Prostate gland (tissue), 2 donors: ENCODE results near the gene YEATS2. TPM values are rescaled to one million over a fixed set of nuclear protein-coding genes. Genes with fewer than 3 reads are reported as not detected.

Experiments
- DNase-seq: peaks from one replicate; pipeline ENCODE4 v3.0.0-alpha.2; 2019; ENCODE audit warnings: low spot score
- H3K27ac ChIP-seq, 2 donors: fragments of 200-600 bp; sonication (generic); 2 replicates each; pipeline ENCODE4 v1.5.1; 2017 to 2019
- H3K27me3 ChIP-seq: fragments of 200-600 bp; sonication (generic); replicated peaks from 2 replicates; pipeline ENCODE4 v1.5.1; 2019; ENCODE audit not compliant: insufficient read depth
- H3K36me3 ChIP-seq, 2 donors: fragments of 200-600 bp; sonication (generic); 1 replicate in 1 of 2; 2 replicates in 1 of 2; pipeline versions ENCODE4 v1.5.1 to v1.8.1; 2017 to 2019
- H3K4me1 ChIP-seq: fragments of 200-600 bp; sonication (generic); replicated peaks from 2 replicates; pipeline ENCODE4 v1.5.1; 2019
- H3K4me3 ChIP-seq, 2 donors: fragments of 200-600 bp; sonication (generic); 2 replicates each; pipeline ENCODE4 v1.5.1; 2017 to 2019
- H3K9me3 ChIP-seq: fragments of 200-600 bp; sonication (generic); 2 replicates; pipeline ENCODE4 v1.5.1; 2017
- CTCF ChIP-seq, 4 experiments: fragments of 200-600 bp in 2 of 4; fragments of 450-650 bp in 2 of 4; sonication (generic) in 2 of 4; IDR thresholded peaks; 1 replicate in 3 of 4; 2 replicates in 1 of 4; pipeline ENCODE4 v1.5.1; 2016 to 2019; ENCODE audit warnings: antibody characterized with exemption in 4 of 4, mild to moderate bottlenecking in 2 of 4, moderate library complexity in 2 of 4
- POLR2A ChIP-seq: fragments of 450-650 bp; IDR thresholded peaks from one replicate; pipeline ENCODE4 v1.6.1; 2016; ENCODE audit warnings: antibody characterized with exemption, mild to moderate bottlenecking
- POLR2AphosphoS5 ChIP-seq: sonication (generic); formaldehyde crosslinking; IDR thresholded peaks from one replicate; pipeline ENCODE4 v1.6.1; 2017; ENCODE audit warnings: antibody characterized with exemption
- WGBS: methylation state at CpG from one replicate; pipeline ENCODE4 v1.1.5; 2018; 5-methylcytosine and 5-hydroxymethylcytosine counted together
- intact Hi-C: fragments of 100-400 bp; cut with DNase I; formaldehyde crosslinking; loops from one replicate; pipeline ENCODE4 v1.14.2; 2022
- total RNA-seq, 2 donors: library from RNA; depleted of rRNA; stranded (reverse); fragments of >200 nt; gene quantifications; one replicate each; pipeline ENCODE4 v1.1.0, GENCODE V29; 2016

The YEATS2 gene
- total RNA-seq, 2 donors from 2014 or later = 24.1 to 24.8 TPM

GRCh38 chr3:183826448-183827250 lies 129.1 kb downstream of the YEATS2 start:
- peaks cover 0 to 5% of the 10 kb centered on the region in 2 donors for H3K36me3 ChIP-seq
- H3K4me3 ChIP-seq = no peak overlapping the region
- no peaks in the 10 kb centered on the region for H3K9me3 ChIP-seq
- no peaks in the 10 kb centered on the region for H3K27me3 ChIP-seq
- no peak for DNase-seq
- no peak overlapping the region for H3K27ac ChIP-seq
- WGBS = 64% methylated on average over 14 of the region's 14 CpGs
- no peak for TF ChIP-seq POLR2A
- no peak for TF ChIP-seq CTCF (IDR thresholded peaks at IDR 0.05)
- no peak for TF ChIP-seq POLR2AphosphoS5
- intact Hi-C loops = no loop called here
- H3K4me1 ChIP-seq = no peaks in the 10 kb centered on the region

GRCh38 chr3:183827809-183828537 lies 130.4 kb downstream of the YEATS2 start:
- no peaks in the 10 kb centered on the region for H3K9me3 ChIP-seq
- 82% methylated on average over 14 of the region's 14 CpGs for WGBS
- no peaks in the 10 kb centered on the region for H3K4me1 ChIP-seq
- DNase-seq = no peak
- TF ChIP-seq CTCF (IDR thresholded peaks at IDR 0.05) = no peak
- no peak for TF ChIP-seq POLR2AphosphoS5
- no peak for TF ChIP-seq POLR2A
- no peak overlapping the region for H3K27ac ChIP-seq
- H3K27me3 ChIP-seq = no peaks in the 10 kb centered on the region
- no peak overlapping the region for H3K4me3 ChIP-seq
- intact Hi-C loops = no loop called here
- H3K36me3 ChIP-seq = peaks cover 0 to 5% of the 10 kb centered on the region in 2 donors

- Histone ChIP-seq H3K36me3 (peaks cover 0 to 5% of the 10 kb centered on the region in 2 donors), H3K4me1 (no peaks in the 10 kb centered on the region), H3K27ac (no peak overlapping the region), H3K9me3 (no peaks in the 10 kb centered on the region), H3K27me3 (no peaks in the 10 kb centered on the region), H3K4me3 (no peak overlapping the region)
- DNase-seq = no peak
- WGBS = 93% methylated on average over 7 of the region's 7 CpGs
- intact Hi-C loops = no loop called here
- TF ChIP-seq CTCF (IDR thresholded peaks at IDR 0.05) (no peak), POLR2AphosphoS5 (no peak), POLR2A (no peak)
These were observed 130.9 kb downstream of the YEATS2 start for GRCh38 chr3:183828538-183828870.

- H3K9me3 ChIP-seq = no peaks in the 10 kb centered on the region
- H3K27ac ChIP-seq = no peak overlapping the region
- intact Hi-C loops = no loop called here
- TF ChIP-seq POLR2A = no peak
- no peak for TF ChIP-seq CTCF (IDR thresholded peaks at IDR 0.05)
- no peak for TF ChIP-seq POLR2AphosphoS5
- H3K4me1 ChIP-seq = no peaks in the 10 kb centered on the region
- 95% methylated on average over 9 of the region's 9 CpGs for WGBS
- no peak overlapping the region for H3K4me3 ChIP-seq
- no peaks in the 10 kb centered on the region for H3K27me3 ChIP-seq
- DNase-seq = no peak
- H3K36me3 ChIP-seq = peaks cover 0 to 5% of the 10 kb centered on the region in 2 donors
These were observed 131.9 kb downstream of the YEATS2 start for GRCh38 chr3:183829466-183829865.
